ENCODE results near the gene PPP1R3F. TPM values are rescaled to one million over a fixed set of nuclear protein-coding genes. Genes with fewer than 3 reads are reported as not detected.

PPP1R3F gene
- polyA plus RNA-seq, 3 donors: 0.47 to 1.6 (median 1.6) TPM

GRCh38 chrX:49247346-49247745 lies 22.2 kb upstream of the PPP1R3F start:
- intact Hi-C loops (cut with micrococcal nuclease): no loop called here

More at GRCh38 chrX:49247346-49247745, 22.2 kb upstream of the PPP1R3F start:
- peaks cover 61 to 82% of the 10 kb centered on the region in 2 donors for H3K36me3 Mint-ChIP-seq
- H3K4me2 ChIP-seq (replicated peaks; ENCODE audit: extremely low read depth, low read length, poor library complexity, severe bottlenecking): no peak overlapping the region
- no peak overlapping the region for H3K4me3 ChIP-seq (replicated peaks in 1 of 3; ENCODE audit: low read depth in 2 of 3, low read length in 3 of 3)
- DNase-seq: no peak
- peak overlapping the region in 2 of 7 donors; percentile 54 to 87 for H3K27ac Mint-ChIP-seq
- peaks cover 0 to 8% (median 2%) of the 10 kb centered on the region in 3 donors for H3K27me3 Mint-ChIP-seq (ENCODE audit: low read depth in 3 of 3)
- H3K4me1 Mint-ChIP-seq: peaks cover 1% of the 10 kb centered on the region
- H2AFZ ChIP-seq (ENCODE audit: insufficient read depth, low read depth, low read length, poor library complexity, severe bottlenecking): no peak overlapping the region
- 97% methylated on average over 7 of the region's 11 CpGs for WGBS (ENCODE audit: insufficient coverage)
- no peaks in the 10 kb centered on the region for H3K9me3 ChIP-seq (replicated peaks in 1 of 2; ENCODE audit: control insufficient read depth in 1 of 2, insufficient read depth in 1 of 2, low read length in 2 of 2)
- H3K36me3 ChIP-seq (replicated peaks in 1 of 2; ENCODE audit: control insufficient read depth in 1 of 2, insufficient read depth in 2 of 2, low read length in 2 of 2): peaks cover 62 to 85% of the 10 kb centered on the region in 2 donors
- no peak for TF ChIP-seq CTCF (IDR thresholded peaks at IDR 0.05)
- peaks cover 0 to 1% (median 0%) of the 10 kb centered on the region in 7 donors for H3K9me3 Mint-ChIP-seq
- no peaks in the 10 kb centered on the region for H3K4me1 ChIP-seq (ENCODE audit: control insufficient read depth in 1 of 2, insufficient read depth in 2 of 2, low read length in 2 of 2)
- peaks cover 4% of the 10 kb centered on the region for H4K20me1 ChIP-seq (ENCODE audit: insufficient read depth, low read length)
- no peak overlapping the region for H3K4me3 Mint-ChIP-seq
- no peak overlapping the region for H3K9ac ChIP-seq (ENCODE audit: insufficient read depth, low read length, poor library complexity, severe bottlenecking)
- no peaks in the 10 kb centered on the region for H3K27me3 ChIP-seq (ENCODE audit: control insufficient read depth in 2 of 2, insufficient read depth in 2 of 2, low read length in 2 of 2)
- no peaks in the 10 kb centered on the region for H3K79me2 ChIP-seq (ENCODE audit: insufficient read depth, low read length)
- H3K27ac ChIP-seq (ENCODE audit: low read depth in 1 of 2, low read length in 2 of 2): no peak overlapping the region

Data from CD14-positive monocyte (primary cell).